ENCODE data around the gene MCF2. TPM values are rescaled to one million over a fixed set of nuclear protein-coding genes. Genes with fewer than 3 reads are reported as not detected.

MCF2 gene
- 0.52 TPM for total RNA-seq
- long read RNA-seq, partial matches to known transcripts: 1 of 1 reads
- long read RNA-seq, other reads (novel, unspliced or antisense): 0 of 1 reads

GRCh38 chrX:139708067-139708466, at the start of gene MCF2:
TSS of gene MCF2 (minus strand) at chrX:139708167. CDS start at chrX:139651744, 56,423 bp downstream.
- Histone ChIP-seq H3K4me1 (no peaks in the 10 kb centered on the region), H3K4me3 (no peak within 1 kb of the TSS), H3K9me3 (replicated peaks) (no peaks in the 10 kb centered on the region), H3K36me3 (no peaks in the 10 kb centered on the region), H3K27ac (replicated peaks) (no peak within 1 kb of the TSS), H3K27me3 (ENCODE audit: low read depth) (no peaks in the 10 kb centered on the region)
- no peak for TF ChIP-seq CTCF (IDR thresholded peaks at IDR 0.05; ENCODE audit: borderline replicate concordance)
- no peak for DNase-seq
- intact Hi-C loops (cut with micrococcal nuclease): no loop called here

- Histone ChIP-seq H3K4me3 (no peak overlapping the region), H3K27ac (replicated peaks) (no peak overlapping the region), H3K27me3 (ENCODE audit: low read depth) (no peaks in the 10 kb centered on the region), H3K4me1 (no peaks in the 10 kb centered on the region), H3K9me3 (replicated peaks) (peaks cover 23% of the 10 kb centered on the region), H3K36me3 (peaks cover 5% of the 10 kb centered on the region)
- no peak for DNase-seq
- intact Hi-C loops (cut with micrococcal nuclease): no loop called here
- TF ChIP-seq CTCF (IDR thresholded peaks at IDR 0.05; ENCODE audit: borderline replicate concordance): no peak
These were observed 43.1 kb upstream of the MCF2 start for GRCh38 chrX:139751053-139751452.

GRCh38 chrX:139750390-139750789, 42.4 kb upstream of the MCF2 start:
- no peak for DNase-seq
- Histone ChIP-seq H3K9me3 (replicated peaks) (peaks cover 21% of the 10 kb centered on the region), H3K4me1 (no peaks in the 10 kb centered on the region), H3K4me3 (no peak overlapping the region), H3K27me3 (ENCODE audit: low read depth) (no peaks in the 10 kb centered on the region), H3K36me3 (peaks cover 5% of the 10 kb centered on the region), H3K27ac (replicated peaks) (no peak overlapping the region)
- intact Hi-C loops (cut with micrococcal nuclease): no loop called here
- TF ChIP-seq CTCF (IDR thresholded peaks at IDR 0.05; ENCODE audit: borderline replicate concordance): no peak

GRCh38 chrX:139739138-139739537, 31.2 kb upstream of the MCF2 start:
- Histone ChIP-seq H3K4me3 (no peak overlapping the region), H3K4me1 (no peaks in the 10 kb centered on the region), H3K36me3 (peaks cover 7% of the 10 kb centered on the region), H3K9me3 (replicated peaks) (no peaks in the 10 kb centered on the region), H3K27me3 (ENCODE audit: low read depth) (no peaks in the 10 kb centered on the region), H3K27ac (replicated peaks) (no peak overlapping the region)
- no peak for TF ChIP-seq CTCF (IDR thresholded peaks at IDR 0.05; ENCODE audit: borderline replicate concordance)
- intact Hi-C loops (cut with micrococcal nuclease): no loop called here
- DNase-seq: no peak

- Histone ChIP-seq H3K36me3 (peaks cover 7% of the 10 kb centered on the region), H3K4me1 (no peaks in the 10 kb centered on the region), H3K27ac (replicated peaks) (no peak overlapping the region), H3K27me3 (ENCODE audit: low read depth) (no peaks in the 10 kb centered on the region), H3K4me3 (no peak overlapping the region), H3K9me3 (replicated peaks) (no peaks in the 10 kb centered on the region)
- no peak for TF ChIP-seq CTCF (IDR thresholded peaks at IDR 0.05; ENCODE audit: borderline replicate concordance)
- intact Hi-C loops (cut with micrococcal nuclease): no loop called here
- no peak for DNase-seq
These were observed 30.6 kb upstream of the MCF2 start for GRCh38 chrX:139738581-139738980.

All from left ventricle myocardium inferior (tissue), 1 donor.